Measurements from ENCODE around the gene BCL2L15.

Gene BCL2L15

DNA sequence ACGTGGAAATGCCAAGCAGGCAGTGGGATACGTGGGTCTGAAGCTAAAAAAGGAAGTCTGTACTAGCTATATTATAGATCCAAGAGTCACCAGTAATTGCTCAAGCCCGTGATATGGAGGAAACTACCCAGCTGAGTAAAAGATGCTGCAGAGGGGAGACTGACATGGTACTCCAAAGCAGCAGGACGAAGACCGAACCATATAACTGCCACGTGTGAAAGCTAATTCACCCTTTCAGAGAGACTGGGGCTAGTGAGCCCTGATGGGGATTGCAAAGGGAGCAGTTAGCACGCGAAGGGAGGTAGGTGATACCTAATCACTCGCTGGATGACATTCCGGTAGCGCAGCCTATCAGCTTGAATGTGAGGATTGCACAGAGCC, 16.9 kb upstream of the BCL2L15 start:
- no peak for TF ChIP-seq CTCF (IDR thresholded peaks at IDR 0.05; ENCODE audit: borderline replicate concordance, extremely low read depth, low read length, poor library complexity, severe bottlenecking)
- no peak for TF ChIP-seq EZH2 (IDR thresholded peaks at IDR 0.05; ENCODE audit: borderline replicate concordance, low read depth, low read length, severe bottlenecking)
- ATAC-seq (ENCODE audit: insufficient read depth, low read depth) (no peak), DNase-seq (no peak)
- Histone ChIP-seq H4K20me1 (ENCODE audit: insufficient read depth, low read length) (no peaks in the 10 kb centered on the region), H3K4me2 (ENCODE audit: insufficient read depth, low read length) (peak overlapping the region; percentile 71), H3K4me1 (ENCODE audit: insufficient read depth, low read length) (peaks cover 58% of the 10 kb centered on the region), H3K4me3 (ENCODE audit: low read depth in 1 of 2, low read length in 2 of 2) (peak overlapping the region; percentile 45 to 64), H3K9ac (ENCODE audit: low read depth, low read length) (peak overlapping the region; percentile 94), H3K9me3 (ENCODE audit: insufficient read depth, low read length, severe bottlenecking) (no peaks in the 10 kb centered on the region), H3K36me3 (ENCODE audit: insufficient read depth, low read length) (peaks cover 65% of the 10 kb centered on the region), H2AFZ (ENCODE audit: low read depth, low read length) (peak overlapping the region; percentile 93), H3K27ac (ENCODE audit: low read length) (peak overlapping the region; percentile 92), H3K27me3 (ENCODE audit: insufficient read depth, low read length, poor library complexity) (no peaks in the 10 kb centered on the region), H3K79me2 (ENCODE audit: insufficient read depth, low read length) (peaks cover 59% of the 10 kb centered on the region)

- Histone ChIP-seq H3K36me3 (ENCODE audit: insufficient read depth, low read length) (peaks cover 64% of the 10 kb centered on the region), H3K9ac (ENCODE audit: low read depth, low read length) (peak overlapping the region; percentile 94), H2AFZ (ENCODE audit: low read depth, low read length) (peak overlapping the region; percentile 93), H3K4me3 (ENCODE audit: low read depth in 1 of 2, low read length in 2 of 2) (peak overlapping the region; percentile 45 to 64; a peak in 3 of 4 replicates), H3K27ac (ENCODE audit: low read length) (peak overlapping the region; percentile 92), H3K4me2 (ENCODE audit: insufficient read depth, low read length) (peak overlapping the region; percentile 71), H3K4me1 (ENCODE audit: insufficient read depth, low read length) (peaks cover 57% of the 10 kb centered on the region), H3K27me3 (ENCODE audit: insufficient read depth, low read length, poor library complexity) (no peaks in the 10 kb centered on the region), H3K79me2 (ENCODE audit: insufficient read depth, low read length) (peaks cover 55% of the 10 kb centered on the region), H3K9me3 (ENCODE audit: insufficient read depth, low read length, severe bottlenecking) (no peaks in the 10 kb centered on the region), H4K20me1 (ENCODE audit: insufficient read depth, low read length) (no peaks in the 10 kb centered on the region)
- peak; percentile 16 for DNase-seq
- ATAC-seq (ENCODE audit: insufficient read depth, low read depth): no peak
- TF ChIP-seq CTCF (IDR thresholded peaks at IDR 0.05; ENCODE audit: borderline replicate concordance, extremely low read depth, low read length, poor library complexity, severe bottlenecking) (no peak), EZH2 (IDR thresholded peaks at IDR 0.05; ENCODE audit: borderline replicate concordance, low read depth, low read length, severe bottlenecking) (no peak)
Observed at GRCh38 chr1:113903501-113904292, 16.3 kb upstream of the BCL2L15 start.

DNA sequence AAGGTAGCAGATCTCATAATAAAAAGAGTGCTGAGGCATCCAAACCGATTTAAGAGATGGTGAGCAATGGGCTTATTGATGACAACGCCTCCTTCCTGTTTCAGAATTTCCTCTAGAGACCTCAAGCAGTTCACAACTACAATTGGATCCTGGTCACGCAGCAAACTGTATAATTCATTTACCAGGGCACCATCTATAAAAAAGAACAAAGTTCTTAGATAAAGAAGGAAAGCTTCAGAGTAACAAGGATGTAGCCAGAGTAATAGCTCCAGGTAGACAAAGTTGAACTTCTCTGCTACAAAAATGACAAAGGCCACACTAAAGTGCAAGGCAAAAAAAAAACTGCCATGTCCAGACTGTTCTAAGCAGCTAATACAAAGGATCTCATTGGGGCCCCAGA, 13.8 kb upstream of the BCL2L15 start:
- Histone ChIP-seq H3K36me3 (ENCODE audit: insufficient read depth, low read length) (peaks cover 67% of the 10 kb centered on the region), H3K27me3 (ENCODE audit: insufficient read depth, low read length, poor library complexity) (no peaks in the 10 kb centered on the region), H3K4me3 (ENCODE audit: low read depth in 1 of 2, low read length in 2 of 2) (no peak overlapping the region), H2AFZ (ENCODE audit: low read depth, low read length) (no peak overlapping the region), H3K27ac (ENCODE audit: low read length) (no peak overlapping the region), H3K9me3 (ENCODE audit: insufficient read depth, low read length, severe bottlenecking) (no peaks in the 10 kb centered on the region), H3K4me2 (ENCODE audit: insufficient read depth, low read length) (no peak overlapping the region), H3K9ac (ENCODE audit: low read depth, low read length) (no peak overlapping the region), H3K79me2 (ENCODE audit: insufficient read depth, low read length) (peaks cover 31% of the 10 kb centered on the region), H4K20me1 (ENCODE audit: insufficient read depth, low read length) (no peaks in the 10 kb centered on the region), H3K4me1 (ENCODE audit: insufficient read depth, low read length) (peaks cover 33% of the 10 kb centered on the region)
- no peak for TF ChIP-seq CTCF (IDR thresholded peaks at IDR 0.05; ENCODE audit: borderline replicate concordance, extremely low read depth, low read length, poor library complexity, severe bottlenecking)
- TF ChIP-seq EZH2 (IDR thresholded peaks at IDR 0.05; ENCODE audit: borderline replicate concordance, low read depth, low read length, severe bottlenecking): no peak
- DNase-seq (no peak), ATAC-seq (ENCODE audit: insufficient read depth, low read depth) (no peak)
